PC-9 (cell line): ENCODE data around the gene MAPKAP1. TPM values are rescaled to one million over a fixed set of nuclear protein-coding genes. Genes with fewer than 3 reads are reported as not detected.

Experiments
- BruUV-seq: library from RNA; stranded (reverse); fragments of 400-500 nt; replicated peaks from 2 replicates; lab custom pipeline; 2021; lab: Mats Ljungman, UMichigan
- CTCF ChIA-PET: fragments of 300-600 bp; sonication (Branson Sonifier 250); formaldehyde crosslinking; loops from one replicate; lab custom pipeline; 2022; ENCODE audit warnings: antibody characterized with exemption; lab: Charles Lee
- POLR2A ChIA-PET: fragments of 300-600 bp; sonication (Branson Sonifier 250); formaldehyde crosslinking; loops from one replicate; lab custom pipeline; 2022; ENCODE audit warnings: antibody characterized with exemption; ENCODE audit not compliant: unreplicated experiment; lab: Charles Lee
- DNase-seq, 2 experiments: peaks; one replicate each; pipeline versions ENCODE4 v3.0.0 to v3.0.0-alpha.2; 2015 to 2022; ENCODE audit warnings: mixed read lengths in 1 of 2
- H2AFZ ChIP-seq: fragments of 200-600 bp; sonication (generic); 2 replicates; pipeline ENCODE4 v1.8.1; 2017; ENCODE audit warnings: antibody characterized with exemption
- H3F3A ChIP-seq: fragments of 200-600 bp; sonication (generic); 2 replicates; pipeline ENCODE4 v1.8.1; 2017; ENCODE audit warnings: antibody characterized with exemption, mild to moderate bottlenecking, low read depth; ENCODE audit not compliant: insufficient read depth
- H3K27ac ChIP-seq: fragments of 200-600 bp; sonication (generic); 2 replicates; pipeline ENCODE4 v1.6.1; 2016; ENCODE audit warnings: mixed run types
- H3K27me3 ChIP-seq: fragments of 200-600 bp; sonication (generic); 2 replicates; pipeline ENCODE4 v1.6.1; 2016; ENCODE audit warnings: low read depth, mixed run types; ENCODE audit not compliant: insufficient read depth
- H3K36me3 ChIP-seq: fragments of 200-600 bp; sonication (generic); 2 replicates; pipeline ENCODE4 v1.6.1; 2016; ENCODE audit warnings: low read depth, mixed run types
- H3K4me1 ChIP-seq: fragments of 200-600 bp; sonication (generic); replicated peaks from 2 replicates; pipeline ENCODE4 v1.6.1; 2016; ENCODE audit warnings: mixed run types; ENCODE audit not compliant: insufficient read depth
- H3K4me2 ChIP-seq: fragments of 200-600 bp; sonication (generic); 2 replicates; pipeline ENCODE4 v1.6.1; 2017; ENCODE audit warnings: mixed run types
- H3K4me3 ChIP-seq: fragments of 200-600 bp; sonication (generic); 2 replicates; pipeline ENCODE4 v1.6.1; 2016; ENCODE audit warnings: mixed run types
- H3K79me2 ChIP-seq: fragments of 200-600 bp; sonication (generic); 2 replicates; pipeline ENCODE4 v1.6.1; 2017; ENCODE audit warnings: low read depth, mixed run types
- H3K9me2 ChIP-seq: fragments of 200-600 bp; sonication (generic); 2 replicates; pipeline ENCODE4 v1.8.1; 2017; ENCODE audit warnings: mild to moderate bottlenecking; ENCODE audit not compliant: insufficient read depth
- H3K9me3 ChIP-seq: fragments of 200-600 bp; sonication (generic); 2 replicates; pipeline ENCODE4 v1.8.1; 2016; ENCODE audit warnings: low read depth; ENCODE audit not compliant: insufficient read depth
- H4K20me1 ChIP-seq: fragments of 200-600 bp; sonication (generic); 2 replicates; pipeline ENCODE4 v1.8.1; 2017; ENCODE audit not compliant: insufficient read depth
- EZH2 ChIP-seq: fragments of 200-600 bp; sonication (generic); IDR thresholded peaks from 2 replicates; pipeline ENCODE4 v1.8.0; 2017; ENCODE audit warnings: antibody characterized with exemption, low read depth
- intact Hi-C: fragments of 100-400 bp; cut with micrococcal nuclease; formaldehyde crosslinking; loops from one replicate; pipeline ENCODE4 v1.10.0; 2022; ENCODE audit not compliant: unreplicated experiment
- total RNA-seq: library from RNA; stranded (reverse); gene quantifications from 2 replicates; pipeline ENCODE4 v1.2.3, GENCODE V29; 2021
- TF ChIP-seq, protein P1 (sequence below): fragments of 200-600 bp; sonication (generic); conservative IDR thresholded peaks from 2 replicates; pipeline ENCODE4 v1.6.1; 2017; ENCODE audit warnings: mixed run types, antibody characterized with exemption, mild to moderate bottlenecking, moderate library complexity

Gene MAPKAP1
- total RNA-seq, 1 experiment from 2014 or later, result 115 TPM

DNA sequence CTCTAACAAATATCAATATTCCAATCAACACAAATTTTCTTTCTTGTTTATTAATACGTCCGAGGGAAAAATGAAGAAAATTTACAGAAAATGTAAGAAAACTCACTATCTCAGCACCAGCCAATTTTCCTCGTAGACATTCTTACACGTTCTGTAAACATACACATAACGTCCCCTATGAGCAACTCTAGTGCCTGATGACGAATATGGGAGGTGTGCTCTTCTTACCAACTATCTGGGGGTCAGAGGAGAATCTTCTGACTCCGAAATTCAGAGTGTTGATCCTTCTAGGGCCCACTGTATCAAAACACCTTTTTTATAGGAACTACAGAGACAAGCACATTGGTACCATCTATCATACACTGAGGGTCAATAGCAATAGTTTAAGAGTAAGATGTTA, 246.7 kb downstream of the MAPKAP1 start:
- no peak for DNase-seq
- Histone ChIP-seq H3K9me3 (peaks cover 7% of the 10 kb centered on the region; the same call in 1 of the 2 replicates), H3K4me3 (no peak overlapping the region), H3K79me2 (no peaks in the 10 kb centered on the region), H2AFZ (no peak overlapping the region), H4K20me1 (no peaks in the 10 kb centered on the region), H3K4me1 (0 out of 2 replicates have a peak, but pooled peaks cover 6% of the 10 kb centered on the region), H3K36me3 (0 out of 2 replicates have a peak, but pooled peaks cover 4% of the 10 kb centered on the region), H3K9me2 (no peaks in the 10 kb centered on the region), H3K27me3 (no peaks in the 10 kb centered on the region), H3K27ac (no peak overlapping the region), H3F3A (no peaks in the 10 kb centered on the region; the same call in 1 of the 2 replicates), H3K4me2 (no peak overlapping the region)
- TF ChIP-seq, protein P1, sequence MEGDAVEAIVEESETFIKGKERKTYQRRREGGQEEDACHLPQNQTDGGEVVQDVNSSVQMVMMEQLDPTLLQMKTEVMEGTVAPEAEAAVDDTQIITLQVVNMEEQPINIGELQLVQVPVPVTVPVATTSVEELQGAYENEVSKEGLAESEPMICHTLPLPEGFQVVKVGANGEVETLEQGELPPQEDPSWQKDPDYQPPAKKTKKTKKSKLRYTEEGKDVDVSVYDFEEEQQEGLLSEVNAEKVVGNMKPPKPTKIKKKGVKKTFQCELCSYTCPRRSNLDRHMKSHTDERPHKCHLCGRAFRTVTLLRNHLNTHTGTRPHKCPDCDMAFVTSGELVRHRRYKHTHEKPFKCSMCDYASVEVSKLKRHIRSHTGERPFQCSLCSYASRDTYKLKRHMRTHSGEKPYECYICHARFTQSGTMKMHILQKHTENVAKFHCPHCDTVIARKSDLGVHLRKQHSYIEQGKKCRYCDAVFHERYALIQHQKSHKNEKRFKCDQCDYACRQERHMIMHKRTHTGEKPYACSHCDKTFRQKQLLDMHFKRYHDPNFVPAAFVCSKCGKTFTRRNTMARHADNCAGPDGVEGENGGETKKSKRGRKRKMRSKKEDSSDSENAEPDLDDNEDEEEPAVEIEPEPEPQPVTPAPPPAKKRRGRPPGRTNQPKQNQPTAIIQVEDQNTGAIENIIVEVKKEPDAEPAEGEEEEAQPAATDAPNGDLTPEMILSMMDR, result no peak
- TF ChIP-seq EZH2, result no peak
- CTCF ChIA-PET, result no interaction called here
- BruUV-seq, result no TSS peak
- POLR2A ChIA-PET, result no interaction called here
- intact Hi-C loops, result no loop called here

DNA sequence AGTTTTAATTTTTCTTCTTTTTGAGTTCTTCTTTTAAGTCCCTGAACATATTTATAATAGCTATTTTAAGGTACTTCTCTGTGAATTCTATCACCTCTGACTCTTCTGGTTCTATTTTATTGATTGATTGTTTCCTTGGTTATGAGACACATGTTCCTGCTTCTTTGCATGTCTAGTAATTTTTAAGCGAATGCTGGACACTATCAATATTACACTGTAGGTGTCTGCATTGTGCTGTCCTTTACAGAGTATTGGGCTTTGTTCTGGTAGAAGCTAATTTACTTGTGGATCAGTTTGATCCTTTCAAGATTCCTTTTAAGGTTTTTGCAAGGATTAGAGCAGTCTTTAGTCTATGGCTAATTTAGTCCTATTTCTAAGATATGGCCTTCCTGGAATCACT, 249.7 kb downstream of the MAPKAP1 start:
- Histone ChIP-seq H3K9me3 (peaks cover 7% of the 10 kb centered on the region; the same call in 1 of the 2 replicates), H3K4me3 (no peak overlapping the region), H3K79me2 (no peaks in the 10 kb centered on the region), H4K20me1 (no peaks in the 10 kb centered on the region), H3K4me2 (no peak overlapping the region), H3K27me3 (no peaks in the 10 kb centered on the region), H3K36me3 (0 out of 2 replicates have a peak, but pooled peaks cover 4% of the 10 kb centered on the region), H3F3A (no peaks in the 10 kb centered on the region), H2AFZ (no peak overlapping the region), H3K27ac (no peak overlapping the region), H3K4me1 (0 out of 2 replicates have a peak, but pooled peaks cover 6% of the 10 kb centered on the region), H3K9me2 (no peaks in the 10 kb centered on the region)
- intact Hi-C loops, result no loop called here
- ChIA-PET POLR2A (no interaction called here), CTCF (interaction anchor here (0.7 kb wide), 1 partner anchor 1978 kb away, joined by 12 read pairs; no protein-coding TSS in a partner anchor)
- TF ChIP-seq, protein P1, result no peak
- no peak for TF ChIP-seq EZH2
- no peak for DNase-seq
- BruUV-seq, result no TSS peak

DNA sequence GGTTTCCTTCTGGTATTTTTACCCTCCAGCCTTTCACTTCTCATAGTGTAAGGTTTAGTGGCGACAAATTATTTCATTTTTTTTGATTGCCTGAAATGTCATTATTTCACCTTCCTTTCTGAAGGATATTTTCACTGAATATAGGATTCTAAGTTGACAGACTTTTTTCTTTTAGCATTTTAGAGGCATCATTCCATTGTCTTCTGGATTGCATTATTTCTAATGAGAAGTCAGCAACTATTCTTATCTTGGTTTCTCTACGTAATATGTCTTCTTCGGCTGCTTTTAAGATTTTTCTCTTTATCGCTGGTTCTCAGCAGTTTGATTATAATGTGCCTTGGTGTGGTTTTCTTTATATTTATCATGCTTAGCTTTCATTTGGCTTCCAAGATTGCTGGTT, 251.1 kb downstream of the MAPKAP1 start:
- no peak overlapping the region for H3K4me2 ChIP-seq
- H3K79me2 ChIP-seq, result no peaks in the 10 kb centered on the region
- POLR2A ChIA-PET, result no interaction called here
- CTCF ChIA-PET, result no interaction called here
- intact Hi-C loops, result no loop called here
- no peaks in the 10 kb centered on the region for H3K36me3 ChIP-seq
- TF ChIP-seq, protein P1, result no peak
- TF ChIP-seq EZH2, result no peak
- H3K27me3 ChIP-seq, result no peaks in the 10 kb centered on the region
- H3K4me1 ChIP-seq, result 0 out of 2 replicates have a peak, but pooled peaks cover 3% of the 10 kb centered on the region
- no peak overlapping the region for H3K4me3 ChIP-seq
- no peak overlapping the region for H3K27ac ChIP-seq
- peaks cover 7% of the 10 kb centered on the region; the same call in 1 of the 2 replicates for H3K9me3 ChIP-seq
- no peak for DNase-seq
- no peaks in the 10 kb centered on the region for H3F3A ChIP-seq
- no peaks in the 10 kb centered on the region for H4K20me1 ChIP-seq
- no TSS peak for BruUV-seq
- H2AFZ ChIP-seq, result no peak overlapping the region
- no peaks in the 10 kb centered on the region for H3K9me2 ChIP-seq
